Measurements from ENCODE around the gene KHDC4.

- TF ChIP-seq CTCF (conservative IDR thresholded peaks at IDR 0.05 in 1 of 2, IDR thresholded peaks at IDR 0.05 in 1 of 2; ENCODE audit: extremely low read depth in 1 of 2, insufficient read depth in 1 of 2, low read depth in 1 of 2, low read length in 2 of 2) (no peak), EZH2 (IDR thresholded peaks at IDR 0.05; ENCODE audit: borderline replicate concordance, low read length) (no peak)
Measured at GRCh38 chr1:155966750-155967149, 32.5 kb upstream of the KHDC4 start.
